WTC11 (cell line): ENCODE results near the gene AHR. TPM values are rescaled to one million over a fixed set of nuclear protein-coding genes. Genes with fewer than 3 reads are reported as not detected.

Source experiments
- ATAC-seq: fragments of 200-7000 bp; cut with Tn5 transposase; 2 replicates; pipeline ENCODE4 v1.10.0; 2021; ENCODE audit warnings: mild to moderate bottlenecking, moderate library complexity
- CTCF ChIA-PET: fragments of 300-600 bp; sonication (Branson Sonifier 250); formaldehyde crosslinking; loops from one replicate; lab custom pipeline; 2021; ENCODE audit warnings: antibody characterized with exemption; lab: Charles Lee
- POLR2A ChIA-PET: fragments of 350-600 bp; sonication (Branson Sonifier 250); formaldehyde crosslinking; loops from one replicate; lab custom pipeline; 2021; ENCODE audit warnings: antibody characterized with exemption; lab: Charles Lee
- DNase-seq: peaks from one replicate; pipeline ENCODE4 v3.0.0; 2021; ENCODE audit warnings: low spot score
- H3K27ac Mint-ChIP-seq: 2 replicates; pipeline ENCODE4 v1.8.0; 2021; ENCODE audit warnings: mixed read lengths
- H3K27me3 Mint-ChIP-seq: 2 replicates; pipeline ENCODE4 v1.8.0; 2021; ENCODE audit warnings: low read depth, mild to moderate bottlenecking, moderate library complexity, mixed read lengths
- H3K36me3 Mint-ChIP-seq: 2 replicates; pipeline ENCODE4 v1.8.0; 2021; ENCODE audit warnings: mixed read lengths
- H3K4me1 Mint-ChIP-seq: 2 replicates; pipeline ENCODE4 v1.8.0; 2022; ENCODE audit warnings: mixed read lengths
- H3K4me3 Mint-ChIP-seq: 2 replicates; pipeline ENCODE4 v1.8.0; 2021; ENCODE audit warnings: mild to moderate bottlenecking, moderate library complexity, mixed read lengths
- H3K9me3 Mint-ChIP-seq: 2 replicates; pipeline ENCODE4 v1.8.0; 2021; ENCODE audit warnings: mixed read lengths
- AFF4 ChIP-seq: sonication (generic); formaldehyde crosslinking; IDR thresholded peaks from 2 replicates; pipeline ENCODE4 v1.8.1; 2023; ENCODE audit warnings: mild to moderate bottlenecking, missing genetic modification reagents, borderline replicate concordance
- AR ChIP-seq: fragments of 250-450 bp; sonication (Bioruptor Pico); IDR thresholded peaks from 2 replicates; pipeline ENCODE4 v1.9.0; 2021; ENCODE audit warnings: mild to moderate bottlenecking
- ATF6 ChIP-seq: sonication (generic); formaldehyde crosslinking; IDR thresholded peaks from 2 replicates; pipeline ENCODE4 v1.8.1; 2023; ENCODE audit warnings: mild to moderate bottlenecking, missing genetic modification reagents
- E2F5 ChIP-seq: sonication (generic); formaldehyde crosslinking; IDR thresholded peaks from 2 replicates; pipeline ENCODE4 v1.8.1; 2022; ENCODE audit warnings: mild to moderate bottlenecking, moderate library complexity, missing genetic modification reagents
- ELF4 ChIP-seq: sonication (generic); formaldehyde crosslinking; IDR thresholded peaks from 2 replicates; pipeline ENCODE4 v1.8.1; 2022; ENCODE audit warnings: low read depth, mild to moderate bottlenecking, moderate library complexity, missing genetic modification reagents
- ESRRA ChIP-seq: sonication (generic); formaldehyde crosslinking; IDR thresholded peaks from 2 replicates; pipeline ENCODE4 v1.8.1; 2022; ENCODE audit warnings: mild to moderate bottlenecking, missing genetic modification reagents, borderline replicate concordance
- FOXJ3 ChIP-seq: sonication (generic); formaldehyde crosslinking; IDR thresholded peaks from 2 replicates; pipeline ENCODE4 v1.9.0; 2021; ENCODE audit warnings: missing genetic modification reagents, mild to moderate bottlenecking, borderline replicate concordance
- HMGXB4 ChIP-seq: sonication (generic); formaldehyde crosslinking; IDR thresholded peaks from 2 replicates; pipeline ENCODE4 v1.8.1; 2023; ENCODE audit warnings: mild to moderate bottlenecking, moderate library complexity, missing genetic modification reagents
- IRF2 ChIP-seq: sonication (generic); formaldehyde crosslinking; IDR thresholded peaks from 2 replicates; pipeline ENCODE4 v1.8.0; 2022; ENCODE audit warnings: low read depth, missing genetic modification reagents, borderline replicate concordance
- JUN ChIP-seq: sonication (generic); formaldehyde crosslinking; IDR thresholded peaks from 2 replicates; pipeline ENCODE4 v1.8.0; 2023; ENCODE audit warnings: mild to moderate bottlenecking, missing genetic modification reagents
- KAT7 ChIP-seq: sonication (generic); formaldehyde crosslinking; IDR thresholded peaks from 2 replicates; pipeline ENCODE4 v1.8.1; 2023; ENCODE audit warnings: missing genetic modification reagents, mild to moderate bottlenecking, borderline replicate concordance
- MXD4 ChIP-seq: fragments of 250-450 bp; sonication (Bioruptor Pico); IDR thresholded peaks from 2 replicates; pipeline ENCODE4 v1.8.0; 2021; ENCODE audit warnings: mild to moderate bottlenecking, moderate library complexity, borderline replicate concordance
- MYBL2 ChIP-seq: sonication (generic); formaldehyde crosslinking; IDR thresholded peaks from 2 replicates; pipeline ENCODE4 v1.8.1; 2023; ENCODE audit warnings: mild to moderate bottlenecking, moderate library complexity, missing genetic modification reagents
- RELA ChIP-seq: sonication (generic); formaldehyde crosslinking; IDR thresholded peaks from 2 replicates; pipeline ENCODE4 v1.8.1; 2022; ENCODE audit warnings: missing genetic modification reagents, mild to moderate bottlenecking, borderline replicate concordance
- SMAD3 ChIP-seq: sonication (generic); formaldehyde crosslinking; IDR thresholded peaks from 2 replicates; pipeline ENCODE4 v1.8.0; 2022; ENCODE audit warnings: missing genetic modification reagents, mild to moderate bottlenecking, borderline replicate concordance
- SP1 ChIP-seq: sonication (generic); formaldehyde crosslinking; conservative IDR thresholded peaks from 2 replicates; pipeline ENCODE4 v1.8.1; 2022; ENCODE audit warnings: missing genetic modification reagents
- STAT6 ChIP-seq: sonication (generic); formaldehyde crosslinking; conservative IDR thresholded peaks from 2 replicates; pipeline ENCODE4 v1.8.1; 2023; ENCODE audit warnings: mild to moderate bottlenecking, low read depth, missing genetic modification reagents, moderate library complexity
- ZBTB21 ChIP-seq: sonication (generic); formaldehyde crosslinking; IDR thresholded peaks from 2 replicates; pipeline ENCODE4 v1.8.1; 2023; ENCODE audit warnings: mild to moderate bottlenecking, missing genetic modification reagents, borderline replicate concordance
- ZNF416 ChIP-seq: fragments of 250-450 bp; sonication (Bioruptor Pico); IDR thresholded peaks from 2 replicates; pipeline ENCODE4 v1.9.0; 2021; ENCODE audit warnings: mild to moderate bottlenecking, inconsistent platforms
- total RNA-seq: library from RNA; stranded (reverse); gene quantifications from 3 replicates; pipeline ENCODE4 v1.2.3, GENCODE V29; 2021

The AHR gene
- total RNA-seq, 1 experiment from 2014 or later = 5.8 TPM

- no peak overlapping the region; the same call in 1 of the 2 replicates for H3K27ac Mint-ChIP-seq
- peaks cover 11% of the 10 kb centered on the region for H3K9me3 Mint-ChIP-seq
- H3K36me3 Mint-ChIP-seq = peaks cover 3% of the 10 kb centered on the region
- POLR2A ChIA-PET = interaction anchor here (1.0 kb wide), 1 partner anchor 9 kb away, joined by 3 read pairs; no protein-coding TSS in a partner anchor
- CTCF ChIA-PET = interaction anchor here (0.6 kb wide), 1 partner anchor 290 kb away, joined by 3 read pairs; no protein-coding TSS in a partner anchor
- peak; percentile 79 for ATAC-seq
- peak overlapping the region; percentile 91 for H3K4me3 Mint-ChIP-seq
- H3K27me3 Mint-ChIP-seq = peaks cover 11% of the 10 kb centered on the region; the same call in 1 of the 2 replicates
- DNase-seq = peak; percentile 66
- peaks cover 25% of the 10 kb centered on the region for H3K4me1 Mint-ChIP-seq
- TF ChIP-seq AFF4 (CRISPR knock-in tag) (no peak), MXD4 (CRISPR knock-in tag) (no peak), FOXJ3 (no peak), KAT7 (CRISPR knock-in tag) (0 out of 2 replicates have a peak, but pooled peaks have one; percentile 73), JUN (CRISPR knock-in tag) (no peak; the same call in 1 of the 2 replicates), HMGXB4 (CRISPR knock-in tag) (peak; percentile 91; the same call in 1 of the 2 replicates), STAT6 (CRISPR knock-in tag) (peak; percentile 46; the same call in 1 of the 2 replicates), ZNF416 (no peak), SMAD3 (CRISPR knock-in tag) (no peak), SP1 (0 out of 2 replicates have a peak, but pooled peaks have one; percentile 37), AR (CRISPR knock-in tag) (no peak), ATF6 (CRISPR knock-in tag) (no peak), RELA (CRISPR knock-in tag) (peak; percentile 48; the same call in 1 of the 2 replicates), MYBL2 (CRISPR knock-in tag) (peak; percentile 34; the same call in 1 of the 2 replicates), ZBTB21 (CRISPR knock-in tag) (peak; percentile 33; the same call in 1 of the 2 replicates), IRF2 (CRISPR knock-in tag) (no peak), E2F5 (CRISPR knock-in tag) (0 out of 2 replicates have a peak, but pooled peaks have one; percentile 32), ESRRA (CRISPR knock-in tag) (peak; percentile 12; the same call in 1 of the 2 replicates), ELF4 (CRISPR knock-in tag) (no peak)
Observed at GRCh38 chr7:17298840-17299482, 509 bp downstream of the AHR start.
